ENCODE data around the gene TRPM3.

- TF ChIP-seq CTCF (IDR thresholded peaks at IDR 0.05) (no peak), REST (IDR thresholded peaks at IDR 0.05; ENCODE audit: insufficient read depth in 1 of 2, low read depth in 2 of 2, low read length in 1 of 2) (no peak), POLR2AphosphoS5 (IDR thresholded peaks at IDR 0.05; ENCODE audit: low read depth, low read length) (no peak), SIN3A (IDR thresholded peaks at IDR 0.05; ENCODE audit: borderline replicate concordance, insufficient read depth, low read depth, low read length) (no peak), TCF7L2 (IDR thresholded peaks at IDR 0.05; ENCODE audit: low read depth, low read length) (no peak)
These were observed 439.1 kb downstream of the TRPM3 start for GRCh38 chr9:70682298-70682697.

Measured in Panc1 (cell line).